Measurements from ENCODE around the gene ATF6. TPM values are rescaled to one million over a fixed set of nuclear protein-coding genes. Genes with fewer than 3 reads are reported as not detected.

Gene ATF6
- total and polyA plus RNA-seq, 9 of the 15 experiments (the other 6 are each of a cell fraction or from before 2014, with no cell fraction given): 11.7 to 32.4 (median 20.4) TPM

DNA sequence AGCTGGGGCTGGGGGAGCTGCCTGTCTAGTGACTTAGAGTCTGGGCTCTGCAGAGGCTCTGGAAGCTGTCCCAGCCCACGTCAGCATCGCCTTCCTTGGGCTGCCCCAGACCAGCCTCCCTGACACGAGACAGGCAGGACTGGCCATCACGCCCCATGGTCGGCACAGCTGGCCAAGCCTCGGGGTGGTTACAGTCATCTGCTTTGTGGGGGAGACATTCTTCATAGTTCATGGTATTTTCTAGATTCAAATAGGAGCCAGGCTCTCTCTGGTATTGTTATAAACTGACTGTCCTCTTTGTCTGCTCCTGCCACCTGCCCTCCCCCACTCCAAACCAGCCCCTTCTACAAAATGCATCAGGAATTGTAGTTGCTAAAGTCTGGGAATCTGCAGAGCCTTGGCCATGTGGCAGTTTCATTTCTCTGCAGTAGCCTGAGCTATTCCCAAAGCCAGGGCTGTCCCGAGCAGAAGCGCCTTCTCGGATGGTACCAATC is 228.1 kb downstream of the ATF6 start:
- POLR2A ChIA-PET: interaction anchor here (0.8 kb wide), 1 partner anchor 10 kb away, joined by 3 read pairs; no protein-coding TSS in a partner anchor
- CTCF ChIA-PET (ENCODE audit: low intra/inter-chr PET ratio): no interaction called here

More for the DNA sequence above, 228.1 kb downstream of the ATF6 start:
- no TSS peak for BruUV-seq (replicated peaks)
- no peaks in the 10 kb centered on the region for H3K9me3 ChIP-seq (replicated peaks; ENCODE audit: control insufficient read depth, insufficient read depth, low read depth, low read length)
- H3K79me2 ChIP-seq (ENCODE audit: control insufficient read depth, insufficient read depth, low read length): no peaks in the 10 kb centered on the region
- TF ChIP-seq BRD9 (IDR thresholded peaks at IDR 0.05; ENCODE audit: low read depth, partially characterized antibody) (no peak), NR2C1 (IDR thresholded peaks at IDR 0.05) (no peak), NR2C1 (tag; IDR thresholded peaks at IDR 0.05) (no peak), RBM34 (IDR thresholded peaks at IDR 0.05; ENCODE audit: borderline replicate concordance, insufficient read depth, low read length) (no peak), TCF7 (IDR thresholded peaks at IDR 0.05; ENCODE audit: borderline replicate concordance) (no peak), PHTF2 (CRISPR knock-in tag; IDR thresholded peaks at IDR 0.05) (no peak), HNRNPUL1 (IDR thresholded peaks at IDR 0.05; ENCODE audit: low read length) (no peak), MAZ (CRISPR knock-in tag; conservative IDR thresholded peaks at IDR 0.05 in 1 of 2, IDR thresholded peaks at IDR 0.05 in 1 of 2) (no peak), TOE1 (IDR thresholded peaks at IDR 0.05; ENCODE audit: borderline replicate concordance) (no peak), TOE1 (CRISPR knock-in tag; IDR thresholded peaks at IDR 0.05; ENCODE audit: borderline replicate concordance, low read depth) (no peak), SMARCB1 (IDR thresholded peaks at IDR 0.05; ENCODE audit: insufficient read length, low read depth) (no peak)
- TF ChIP-seq, protein P1, sequence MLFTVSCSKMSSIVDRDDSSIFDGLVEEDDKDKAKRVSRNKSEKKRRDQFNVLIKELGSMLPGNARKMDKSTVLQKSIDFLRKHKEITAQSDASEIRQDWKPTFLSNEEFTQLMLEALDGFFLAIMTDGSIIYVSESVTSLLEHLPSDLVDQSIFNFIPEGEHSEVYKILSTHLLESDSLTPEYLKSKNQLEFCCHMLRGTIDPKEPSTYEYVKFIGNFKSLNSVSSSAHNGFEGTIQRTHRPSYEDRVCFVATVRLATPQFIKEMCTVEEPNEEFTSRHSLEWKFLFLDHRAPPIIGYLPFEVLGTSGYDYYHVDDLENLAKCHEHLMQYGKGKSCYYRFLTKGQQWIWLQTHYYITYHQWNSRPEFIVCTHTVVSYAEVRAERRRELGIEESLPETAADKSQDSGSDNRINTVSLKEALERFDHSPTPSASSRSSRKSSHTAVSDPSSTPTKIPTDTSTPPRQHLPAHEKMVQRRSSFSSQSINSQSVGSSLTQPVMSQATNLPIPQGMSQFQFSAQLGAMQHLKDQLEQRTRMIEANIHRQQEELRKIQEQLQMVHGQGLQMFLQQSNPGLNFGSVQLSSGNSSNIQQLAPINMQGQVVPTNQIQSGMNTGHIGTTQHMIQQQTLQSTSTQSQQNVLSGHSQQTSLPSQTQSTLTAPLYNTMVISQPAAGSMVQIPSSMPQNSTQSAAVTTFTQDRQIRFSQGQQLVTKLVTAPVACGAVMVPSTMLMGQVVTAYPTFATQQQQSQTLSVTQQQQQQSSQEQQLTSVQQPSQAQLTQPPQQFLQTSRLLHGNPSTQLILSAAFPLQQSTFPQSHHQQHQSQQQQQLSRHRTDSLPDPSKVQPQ (CRISPR knock-in tag; IDR thresholded peaks at IDR 0.05; ENCODE audit: borderline replicate concordance): no peak
- TF ChIP-seq, protein P2, sequence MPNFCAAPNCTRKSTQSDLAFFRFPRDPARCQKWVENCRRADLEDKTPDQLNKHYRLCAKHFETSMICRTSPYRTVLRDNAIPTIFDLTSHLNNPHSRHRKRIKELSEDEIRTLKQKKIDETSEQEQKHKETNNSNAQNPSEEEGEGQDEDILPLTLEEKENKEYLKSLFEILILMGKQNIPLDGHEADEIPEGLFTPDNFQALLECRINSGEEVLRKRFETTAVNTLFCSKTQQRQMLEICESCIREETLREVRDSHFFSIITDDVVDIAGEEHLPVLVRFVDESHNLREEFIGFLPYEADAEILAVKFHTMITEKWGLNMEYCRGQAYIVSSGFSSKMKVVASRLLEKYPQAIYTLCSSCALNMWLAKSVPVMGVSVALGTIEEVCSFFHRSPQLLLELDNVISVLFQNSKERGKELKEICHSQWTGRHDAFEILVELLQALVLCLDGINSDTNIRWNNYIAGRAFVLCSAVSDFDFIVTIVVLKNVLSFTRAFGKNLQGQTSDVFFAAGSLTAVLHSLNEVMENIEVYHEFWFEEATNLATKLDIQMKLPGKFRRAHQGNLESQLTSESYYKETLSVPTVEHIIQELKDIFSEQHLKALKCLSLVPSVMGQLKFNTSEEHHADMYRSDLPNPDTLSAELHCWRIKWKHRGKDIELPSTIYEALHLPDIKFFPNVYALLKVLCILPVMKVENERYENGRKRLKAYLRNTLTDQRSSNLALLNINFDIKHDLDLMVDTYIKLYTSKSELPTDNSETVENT (CRISPR knock-in tag; IDR thresholded peaks at IDR 0.05): no peak
- no peak overlapping the region for H3K4me2 ChIP-seq (ENCODE audit: insufficient read depth, low read length)
- peaks cover 0 to 2% of the 10 kb centered on the region in 2 experiments; a peak in 1 of 5 replicates for H3K4me1 ChIP-seq (replicated peaks in 1 of 2; ENCODE audit: control insufficient read depth in 2 of 2, insufficient read depth in 2 of 2, low read length in 2 of 2)
- H3K27me3 ChIP-seq (ENCODE audit: control insufficient read depth in 2 of 2, insufficient read depth in 2 of 2, low read length in 2 of 2): peaks cover 28 to 43% of the 10 kb centered on the region in 2 experiments; a peak in 4 of 5 replicates
- no peaks in the 10 kb centered on the region for H4K20me1 ChIP-seq (replicated peaks; ENCODE audit: control insufficient read depth, insufficient read depth, low read length)
- no peaks in the 10 kb centered on the region for H3K9me1 ChIP-seq (ENCODE audit: control insufficient read depth, insufficient read depth, low read length)
- H3K9ac ChIP-seq (ENCODE audit: insufficient read depth in 1 of 2, low read depth in 2 of 2, low read length in 2 of 2): no peak overlapping the region
- H2AFZ ChIP-seq (ENCODE audit: low read depth, low read length): no peak overlapping the region
- H3K4me3 ChIP-seq: no peak overlapping the region
- no peak overlapping the region for H3K27ac ChIP-seq (ENCODE audit: extremely low read depth, low read depth, low read length)
- intact Hi-C loops (cut with micrococcal nuclease) (no loop called here), in situ Hi-C loops (cut with MboI) (no loop called here)
- no peak for FAIRE-seq
- no peak for DNase-seq (ENCODE audit: extremely low read depth in 1 of 4, low spot score in 3 of 4)
- no peak for ATAC-seq
- no peaks in the 10 kb centered on the region for H3K36me3 ChIP-seq (ENCODE audit: control insufficient read depth, insufficient read depth, low read length)
- WGBS (ENCODE audit: insufficient coverage, low coverage, missing lambda C conversion rate): 2% methylated on average over 9 of the region's 9 CpGs
